Mesothelial cell of epicardium (in vitro differentiated cells): ENCODE measurements around the gene DAAM2. TPM values are rescaled to one million over a fixed set of nuclear protein-coding genes. Genes with fewer than 3 reads are reported as not detected.

Source experiments
- DNase-seq, 2 experiments: peaks; one replicate each; pipeline ENCODE4 v3.0.0; 2021; ENCODE audit warnings: low spot score in 2 of 2; ENCODE audit not compliant: unreplicated experiment in 2 of 2
- H3K27ac Mint-ChIP-seq: 2 replicates; pipeline ENCODE4 v1.8.0; 2021; ENCODE audit warnings: mixed read lengths
- H3K27me3 Mint-ChIP-seq: 2 replicates; pipeline ENCODE4 v1.8.0; 2021; ENCODE audit warnings: low read depth, mixed read lengths
- H3K36me3 Mint-ChIP-seq: 2 replicates; pipeline ENCODE4 v1.8.0; 2021; ENCODE audit warnings: mixed read lengths
- H3K4me1 Mint-ChIP-seq: 2 replicates; pipeline ENCODE4 v1.8.0; 2021; ENCODE audit warnings: mixed read lengths
- H3K4me3 Mint-ChIP-seq: 2 replicates; pipeline ENCODE4 v1.8.0; 2021; ENCODE audit warnings: mild to moderate bottlenecking, moderate library complexity, mixed read lengths
- H3K9me3 Mint-ChIP-seq: 2 replicates; pipeline ENCODE4 v1.8.0; 2021; ENCODE audit warnings: mixed read lengths
- CTCF ChIP-seq: fragments of 200-600 bp; sonication (generic); IDR thresholded peaks from one replicate; pipeline ENCODE4 v1.5.0; 2021; ENCODE audit warnings: antibody characterized with exemption; ENCODE audit not compliant: unreplicated experiment
- total RNA-seq: library from RNA; stranded (reverse); gene quantifications from 3 replicates; pipeline ENCODE4 v1.2.1, GENCODE V29; 2021

The DAAM2 gene
- total RNA-seq = 13.3 to 15.2 TPM (median 13.7 TPM) in 3 replicates

DNA sequence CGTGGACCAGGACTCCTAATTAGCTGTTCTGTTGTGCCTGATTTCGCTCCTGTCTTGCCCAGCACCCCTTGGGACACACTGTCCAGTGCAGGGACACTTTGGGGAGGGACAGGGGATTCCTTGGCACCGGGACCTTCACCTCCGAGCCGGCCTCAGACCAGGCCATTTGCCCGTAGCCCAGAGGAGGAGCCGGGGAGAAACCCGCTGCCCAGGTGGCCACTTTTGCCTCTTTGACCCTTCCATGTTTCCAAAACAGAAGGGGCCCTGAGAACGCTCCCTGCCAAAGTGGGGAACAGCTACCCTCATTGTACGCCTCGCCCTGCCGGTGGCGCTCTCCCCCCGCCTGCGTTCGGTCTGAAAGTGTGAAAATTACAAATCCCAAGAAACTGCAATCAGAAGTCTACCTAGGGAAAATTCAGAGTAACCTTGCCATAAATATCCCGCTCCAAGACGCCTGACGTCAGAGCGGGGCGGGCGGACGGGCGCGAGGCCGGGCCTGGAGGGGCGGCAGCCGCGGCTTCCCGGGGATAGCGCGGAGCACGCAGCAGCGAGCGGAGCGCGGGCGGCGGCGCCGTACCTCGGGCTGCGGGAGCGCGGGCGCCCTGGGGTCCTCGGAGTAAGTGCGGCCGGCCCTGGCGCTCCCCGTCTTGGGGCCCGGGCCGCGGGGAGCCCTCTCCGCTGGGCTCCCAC is at the start of gene DAAM2:
DAAM2 (plus strand) TSS at position 527 of the 690 bp plus-strand sequence. CDS start 63,927 bp downstream, outside the sequence.
- Mint-ChIP-seq H3K4me3 (peak within 1 kb of the TSS; percentile 81), H3K27ac (peak within 1 kb of the TSS; percentile 85), H3K36me3 (no peaks in the 10 kb centered on the region), H3K9me3 (no peaks in the 10 kb centered on the region), H3K27me3 (peaks cover 20% of the 10 kb centered on the region), H3K4me1 (peaks cover 27% of the 10 kb centered on the region)
- DNase-seq = peak; percentile 45 to 73
- no peak for TF ChIP-seq CTCF

DNA sequence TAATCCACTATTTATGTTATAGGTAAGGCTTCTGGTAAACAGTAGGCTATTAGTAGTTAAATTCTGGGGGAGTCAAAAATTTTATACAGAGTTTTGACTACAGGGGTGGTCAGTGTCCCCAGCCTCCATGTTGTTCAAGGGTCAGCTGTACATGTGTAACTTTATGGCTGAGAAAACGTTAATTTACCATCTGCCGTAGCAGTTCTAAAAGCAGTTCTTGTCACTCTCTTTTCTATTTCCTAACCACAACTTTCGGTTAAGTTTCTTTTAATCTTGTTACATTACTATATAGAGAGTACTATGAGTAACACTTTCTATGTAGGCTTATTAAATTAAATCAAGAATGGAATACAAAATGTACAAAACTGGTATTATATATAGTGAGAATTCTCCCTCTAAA is 45.4 kb upstream of the DAAM2 start:
- Mint-ChIP-seq H3K27ac (no peak overlapping the region), H3K4me1 (no peaks in the 10 kb centered on the region), H3K36me3 (no peaks in the 10 kb centered on the region), H3K9me3 (peaks cover 10% of the 10 kb centered on the region), H3K27me3 (peaks cover 26% of the 10 kb centered on the region), H3K4me3 (no peak overlapping the region)
- no peak for DNase-seq
- TF ChIP-seq CTCF = no peak

GRCh38 chr6:39752835-39753724 is 39.1 kb upstream of the DAAM2 start:
- peaks cover 5% of the 10 kb centered on the region for H3K9me3 Mint-ChIP-seq
- TF ChIP-seq CTCF = no peak
- no peaks in the 10 kb centered on the region for H3K36me3 Mint-ChIP-seq
- H3K27me3 Mint-ChIP-seq = peaks cover 26% of the 10 kb centered on the region
- DNase-seq = no peak
- peaks cover 8% of the 10 kb centered on the region for H3K4me1 Mint-ChIP-seq
- H3K27ac Mint-ChIP-seq = no peak overlapping the region
- no peak overlapping the region for H3K4me3 Mint-ChIP-seq

GRCh38 chr6:39753725-39754045 is 38.5 kb upstream of the DAAM2 start:
- H3K4me3 Mint-ChIP-seq = no peak overlapping the region
- TF ChIP-seq CTCF = no peak
- peaks cover 5% of the 10 kb centered on the region for H3K9me3 Mint-ChIP-seq
- no peaks in the 10 kb centered on the region for H3K36me3 Mint-ChIP-seq
- H3K27ac Mint-ChIP-seq = no peak overlapping the region
- H3K4me1 Mint-ChIP-seq = peaks cover 8% of the 10 kb centered on the region
- peaks cover 26% of the 10 kb centered on the region for H3K27me3 Mint-ChIP-seq
- DNase-seq = no peak

GRCh38 chr6:39754514-39755115 is 37.6 kb upstream of the DAAM2 start:
- no peak overlapping the region for H3K27ac Mint-ChIP-seq
- H3K4me3 Mint-ChIP-seq = no peak overlapping the region
- H3K4me1 Mint-ChIP-seq = peaks cover 8% of the 10 kb centered on the region
- H3K9me3 Mint-ChIP-seq = peaks cover 5% of the 10 kb centered on the region
- H3K27me3 Mint-ChIP-seq = peaks cover 27% of the 10 kb centered on the region
- DNase-seq = no peak
- no peaks in the 10 kb centered on the region for H3K36me3 Mint-ChIP-seq
- no peak for TF ChIP-seq CTCF
